ENCODE measurements around the gene SLC29A2.
A peak's percentile ranks its signal among the peaks of the same experiment; 100 is the strongest.
"Not testable (repeated sequence)": the region's sequence is repeated elsewhere in the genome, so short reads cannot be mapped to it uniquely, and the experiment has no call there.

The SLC29A2 gene

DNA sequence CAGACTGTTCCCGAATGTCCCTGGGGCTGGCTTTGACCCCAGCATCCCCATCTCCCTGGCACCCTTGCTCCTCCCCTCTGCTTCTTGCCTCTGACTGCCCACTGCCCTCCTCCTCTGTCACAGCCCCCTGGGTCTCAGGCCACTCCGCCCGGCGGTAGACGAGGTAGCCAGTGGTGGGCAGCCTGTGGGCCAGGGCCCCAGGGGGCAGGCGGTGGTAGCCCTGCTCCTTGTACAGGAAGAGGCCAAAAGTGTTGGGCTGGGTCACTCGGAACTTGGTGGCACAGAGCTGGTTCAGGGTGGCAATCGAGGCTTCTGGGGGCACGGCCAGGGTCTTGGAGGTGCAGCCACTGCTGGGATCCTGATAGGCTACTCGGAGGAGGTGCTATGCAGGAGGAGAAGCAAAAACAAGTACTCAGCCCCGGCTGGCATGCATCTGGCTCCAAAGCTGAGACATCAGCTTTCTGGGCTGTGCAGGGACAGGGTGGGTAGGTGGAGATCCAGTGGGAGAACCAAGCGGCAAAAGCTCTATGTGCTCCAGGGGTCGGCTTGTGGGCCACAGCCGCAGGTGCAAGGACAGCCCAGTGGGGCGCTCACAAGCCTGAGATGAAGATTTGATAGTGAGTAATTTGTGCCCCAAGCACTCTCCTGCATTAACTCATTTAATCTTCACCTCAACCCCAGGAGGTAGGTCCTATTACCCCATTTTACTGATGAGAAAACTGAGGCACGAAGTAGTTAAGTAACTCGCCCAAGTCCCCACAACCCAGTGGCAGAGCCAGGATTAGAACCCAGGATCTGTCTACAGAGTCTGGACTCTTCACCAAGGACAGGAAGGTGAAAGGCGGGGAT, 39.0 kb downstream of the SLC29A2 start:
- DNase-seq = no peak

- no peak for DNase-seq
Measured at GRCh38 chr11:66331542-66332370, 39.8 kb downstream of the SLC29A2 start.

GRCh38 chr11:66330931-66331330, 40.6 kb downstream of the SLC29A2 start:
- DNase-seq = no peak

- no peak for DNase-seq
Measured at GRCh38 chr11:66329165-66329673, 42.3 kb downstream of the SLC29A2 start.

- DNase-seq = peak; percentile 64
Measured at GRCh38 chr11:66328302-66329144, 43.0 kb downstream of the SLC29A2 start.

- DNase-seq = no peak
Measured at GRCh38 chr11:66328031-66328301, 43.6 kb downstream of the SLC29A2 start.

GRCh38 chr11:66327171-66328030, 44.2 kb downstream of the SLC29A2 start:
- DNase-seq = no peak

GRCh38 chr11:66326261-66327111, 45.1 kb downstream of the SLC29A2 start:
- DNase-seq = no peak

DNA sequence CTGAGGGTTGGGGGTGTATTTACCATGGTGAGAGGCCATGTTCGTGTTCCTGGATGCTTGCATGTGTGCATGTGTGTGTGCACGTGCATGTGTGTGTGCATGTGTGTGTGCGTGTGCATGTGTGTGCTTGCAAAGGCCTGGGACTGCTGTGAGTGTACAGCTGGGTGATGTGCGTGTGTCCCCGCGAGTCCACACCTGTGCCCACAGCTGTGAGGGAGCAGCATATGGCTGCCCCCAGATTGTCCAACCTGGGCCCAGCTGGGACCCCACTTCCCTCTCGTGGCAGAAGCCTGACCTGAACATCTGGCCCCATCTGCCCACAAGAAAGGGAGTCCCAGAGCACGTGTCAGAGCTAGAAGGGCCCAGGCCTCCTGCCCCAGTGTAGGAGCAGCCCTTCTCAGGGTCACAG, 46.3 kb downstream of the SLC29A2 start:
- no peak for DNase-seq

DNA sequence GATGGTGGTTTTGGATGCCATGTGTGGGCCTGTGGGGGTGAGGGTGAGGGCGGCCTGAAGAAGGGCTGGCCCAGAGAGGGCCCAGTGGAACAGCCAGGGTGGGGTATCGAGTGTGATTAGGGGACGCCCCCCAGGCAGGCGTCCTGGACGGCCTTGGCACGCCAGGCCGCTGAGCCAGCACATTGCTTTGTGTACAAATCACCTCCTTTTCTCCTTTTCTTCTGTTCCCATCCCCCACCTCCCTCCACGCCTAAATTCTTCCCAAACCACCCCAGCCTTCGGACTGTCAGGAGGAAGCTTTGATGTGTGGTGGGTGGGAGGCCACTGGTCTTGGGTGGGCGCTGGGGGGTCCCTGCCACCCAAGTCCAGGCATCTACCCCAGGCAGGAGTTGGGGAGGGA, 46.9 kb downstream of the SLC29A2 start:
- DNase-seq = no peak

- DNase-seq = no peak
Measured at GRCh38 chr11:66323684-66324083, 47.9 kb downstream of the SLC29A2 start.

DNA sequence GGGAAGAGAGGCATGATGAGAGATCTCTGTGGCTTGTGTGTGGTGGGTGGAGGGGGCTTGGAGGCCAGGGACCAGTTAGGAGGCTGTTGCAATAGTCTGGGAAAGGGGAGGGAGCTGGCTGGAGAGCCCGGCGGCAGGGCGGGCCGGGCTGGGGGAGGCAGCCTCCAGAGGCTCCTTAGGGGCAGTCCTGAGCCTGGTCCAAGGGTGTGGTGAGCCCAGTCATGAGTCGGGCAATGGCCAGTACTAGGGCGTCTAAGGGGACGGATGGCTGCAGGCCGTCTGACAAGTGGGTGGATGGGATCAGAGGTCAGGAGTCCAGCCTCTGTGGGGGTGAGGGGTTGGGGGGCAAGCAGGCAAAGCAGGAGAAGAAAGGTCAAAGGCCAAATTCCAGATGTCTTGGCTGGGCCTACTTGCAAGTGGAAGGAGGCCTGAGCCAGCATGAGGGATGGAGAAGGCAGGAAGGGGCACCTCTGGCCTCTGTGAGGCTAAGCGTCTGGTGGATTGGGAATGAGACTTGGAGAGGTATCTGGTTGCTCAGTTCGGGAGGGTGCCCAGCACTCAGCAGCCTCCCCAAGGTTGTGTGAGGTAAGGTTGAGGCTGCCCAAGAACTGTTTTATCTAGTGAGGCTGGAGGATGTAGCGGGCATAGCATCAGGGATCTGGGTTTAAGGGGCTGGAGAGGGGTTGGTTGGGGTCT, 48.7 kb downstream of the SLC29A2 start:
- DNase-seq = no peak

DNA sequence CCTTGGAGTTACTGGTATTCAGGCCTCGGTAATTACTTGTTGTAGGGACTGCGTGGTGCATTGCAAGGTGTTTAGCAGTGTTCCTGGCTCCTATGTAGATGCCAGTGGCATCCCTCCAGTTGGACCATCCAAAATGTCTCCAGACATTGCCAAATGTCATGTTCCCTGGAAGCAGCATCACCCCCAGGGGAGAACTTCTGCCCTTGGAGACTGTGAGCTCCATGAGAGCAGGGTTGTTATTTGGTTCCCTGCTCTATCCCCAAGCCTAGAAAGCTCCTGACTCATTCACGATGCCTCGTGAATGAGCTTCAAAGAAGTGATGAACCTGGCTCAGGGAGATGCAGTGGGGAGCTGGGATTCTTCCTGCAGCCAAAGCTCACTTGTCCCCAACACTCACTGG, 50.0 kb downstream of the SLC29A2 start:
- no peak for DNase-seq

- not testable (repeated sequence) for DNase-seq
Measured at GRCh38 chr11:66320748-66321147, 50.8 kb downstream of the SLC29A2 start.

DNA sequence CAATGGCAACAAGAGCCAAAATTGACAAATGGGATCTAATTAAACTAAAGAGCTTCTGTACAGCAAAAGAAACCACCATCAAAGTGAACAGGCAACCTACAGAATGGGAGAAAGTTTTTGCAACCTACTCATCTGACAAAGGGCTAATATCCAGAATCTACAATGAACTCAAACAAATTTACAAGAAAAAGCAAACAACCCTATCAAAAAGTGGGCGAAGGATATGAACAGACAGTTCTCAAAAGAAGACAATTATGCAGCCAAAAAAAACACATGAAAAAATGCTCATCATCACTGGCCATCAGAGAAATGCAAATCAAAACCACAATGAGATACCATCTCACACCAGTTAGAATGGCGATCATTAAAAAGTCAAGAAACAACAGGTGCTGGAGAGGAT, 51.3 kb downstream of the SLC29A2 start:
- DNase-seq = not testable (repeated sequence)

- DNase-seq = no peak
Measured at GRCh38 chr11:66318600-66318970, 53.0 kb downstream of the SLC29A2 start.

- peak; percentile 85 for DNase-seq
Measured at GRCh38 chr11:66317723-66318599, 53.6 kb downstream of the SLC29A2 start.

DNA sequence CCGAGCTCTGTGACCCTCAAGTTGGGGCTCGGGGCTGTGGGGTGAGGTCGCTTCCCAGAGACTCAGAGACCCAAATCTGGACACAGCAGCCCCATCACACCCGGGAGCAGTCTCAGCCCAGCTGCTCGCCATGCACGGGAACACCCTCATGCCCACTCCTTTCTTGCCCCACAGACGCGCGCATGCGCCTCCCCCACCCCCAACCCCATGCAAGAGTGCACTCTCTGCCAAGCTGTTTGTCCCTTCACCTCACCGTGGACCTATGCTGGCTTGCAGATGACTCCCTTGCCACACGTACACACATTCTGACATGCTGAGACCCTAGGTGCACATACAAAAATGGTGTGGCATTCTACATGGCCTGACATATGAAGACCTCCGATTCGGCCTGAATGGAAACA, 54.2 kb downstream of the SLC29A2 start:
- peak; percentile 15 for DNase-seq

DNA sequence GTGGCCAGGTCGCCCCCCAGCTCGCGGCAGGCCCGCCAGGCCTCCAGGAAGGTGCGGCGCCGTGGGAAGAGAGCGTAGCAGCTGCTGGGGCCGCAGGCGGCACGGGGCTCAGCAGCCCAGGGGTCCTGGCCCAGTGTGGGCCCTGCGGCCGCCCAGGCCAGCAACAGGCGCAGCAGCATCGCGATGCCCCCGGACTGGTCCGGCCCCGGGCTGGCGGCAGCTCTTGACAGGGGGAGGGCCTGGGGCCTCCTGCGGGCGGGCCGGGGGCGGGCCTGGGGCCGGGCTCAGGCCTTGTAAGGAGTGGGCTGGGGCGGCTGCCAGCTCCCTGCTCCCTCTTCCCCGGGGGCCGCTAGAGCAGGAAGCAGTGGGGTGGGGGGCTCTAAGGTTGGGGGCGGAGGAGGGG, 54.7 kb downstream of the SLC29A2 start, which contains the start of gene CD248:
Gene CD248 (minus strand): TSS at position 196 of the 403 bp plus-strand sequence. CDS start 17 bp downstream, at position 179.
- no peak for DNase-seq

All from inflammatory macrophage treated with lipopolysaccharide for 4 hours (primary cell).